Small intestine (tissue), 7 donors: Measurements from ENCODE around the gene BAZ1B. TPM values are rescaled to one million over a fixed set of nuclear protein-coding genes. Genes with fewer than 3 reads are reported as not detected.
A peak's percentile ranks its signal among the peaks of the same experiment; 100 is the strongest.
"Not testable (repeated sequence)": the region's sequence is repeated elsewhere in the genome, so short reads cannot be mapped to it uniquely, and the experiment has no call there.

ENCODE experiments used
- DNase-seq, 2 donors: peaks; one replicate each; pipeline versions ENCODE4 v3.0.0 to v3.0.0-alpha.2; 2013
- FAIRE-seq: peaks from 2 replicates; lab custom pipeline; 2012; peaks lifted over from hg19 to GRCh38; lab: Jason Lieb, UNC
- H3K27ac ChIP-seq, 3 donors: one replicate each; pipeline ENCODE4 v1.5.1; 2013; ENCODE audit warnings: low read length in 2 of 3, mild to moderate bottlenecking in 2 of 3, control low read depth in 1 of 3, inconsistent platforms in 1 of 3, low read depth in 1 of 3, moderate library complexity in 1 of 3
- H3K27me3 ChIP-seq, 3 donors: one replicate each; pipeline ENCODE4 v1.6.1; 2013; ENCODE audit warnings: low read length in 3 of 3, inconsistent platforms in 1 of 3; ENCODE audit not compliant: control insufficient read depth in 3 of 3, insufficient read depth in 3 of 3
- H3K36me3 ChIP-seq, 3 donors: one replicate each; pipeline ENCODE4 v1.6.1; 2013; ENCODE audit warnings: low read length in 3 of 3, inconsistent platforms in 1 of 3, low read depth in 1 of 3, mild to moderate bottlenecking in 1 of 3, moderate library complexity in 1 of 3; ENCODE audit not compliant: control insufficient read depth in 3 of 3, insufficient read depth in 2 of 3
- H3K4me1 ChIP-seq, 3 donors: one replicate each; pipeline ENCODE4 v1.6.1; 2013; ENCODE audit warnings: low read length in 2 of 3, inconsistent platforms in 1 of 3, low read depth in 1 of 3, mild to moderate bottlenecking in 1 of 3, moderate library complexity in 1 of 3; ENCODE audit not compliant: control insufficient read depth in 3 of 3, insufficient read depth in 2 of 3
- H3K4me3 ChIP-seq, 3 donors: one replicate each; pipeline ENCODE4 v1.5.1; 2013; ENCODE audit warnings: low read length in 3 of 3, control low read depth in 1 of 3, inconsistent platforms in 1 of 3, low read depth in 1 of 3, mild to moderate bottlenecking in 1 of 3, moderate library complexity in 1 of 3
- H3K9me3 ChIP-seq, 2 donors: one replicate each; pipeline ENCODE4 v1.6.1; 2013; ENCODE audit warnings: low read depth in 1 of 2, low read length in 1 of 2; ENCODE audit not compliant: control insufficient read depth in 2 of 2, insufficient read depth in 1 of 2
- whole genome bisulfite sequencing, 3 donors: extraction: QIAGEN DNeasy Blood & Tissue Kit; methylation state at CpG; one replicate each; pipeline ENCODE4 v1.1.7; 2013; 5-methylcytosine and 5-hydroxymethylcytosine counted together
- polyA plus RNA-seq, 4 donors: library from polyadenylated mRNA; stranded (reverse) in 3 of 4; unstranded in 1 of 4; fragments of 200-250 nt in 3 of 4; fragments of 120-200 nt in 1 of 4; gene quantifications; one replicate each; pipeline versions ENCODE4 v1.2.1 to v1.2.3, GENCODE V29; 2013
- donor health status: healthy with polysubstance abuse.
- donor health status: control.
- donor health status: control.
- donor health status: Bipolar disorder and iron deficiency.
- donor health status: healthy.

The BAZ1B gene
- polyA plus RNA-seq, 4 donors, result 15.7 to 34.4 (median 23.2) TPM

GRCh38 chr7:73427902-73428787 is 93.9 kb downstream of the BAZ1B start:
- H3K4me3 ChIP-seq, result no peak overlapping the region
- peaks cover 0 to 11% (median 0%) of the 10 kb centered on the region in 3 donors for H3K27me3 ChIP-seq
- H3K4me1 ChIP-seq, result peaks cover 0 to 8% (median 0%) of the 10 kb centered on the region in 3 donors
- H3K36me3 ChIP-seq, result no peaks in the 10 kb centered on the region
- WGBS, 3 donors, result 76 to 88% (median 83%) methylated on average over 8 of the region's 8 CpGs
- FAIRE-seq, result no peak
- no peaks in the 10 kb centered on the region for H3K9me3 ChIP-seq
- H3K27ac ChIP-seq, result no peak overlapping the region
- DNase-seq, result no peak

DNA sequence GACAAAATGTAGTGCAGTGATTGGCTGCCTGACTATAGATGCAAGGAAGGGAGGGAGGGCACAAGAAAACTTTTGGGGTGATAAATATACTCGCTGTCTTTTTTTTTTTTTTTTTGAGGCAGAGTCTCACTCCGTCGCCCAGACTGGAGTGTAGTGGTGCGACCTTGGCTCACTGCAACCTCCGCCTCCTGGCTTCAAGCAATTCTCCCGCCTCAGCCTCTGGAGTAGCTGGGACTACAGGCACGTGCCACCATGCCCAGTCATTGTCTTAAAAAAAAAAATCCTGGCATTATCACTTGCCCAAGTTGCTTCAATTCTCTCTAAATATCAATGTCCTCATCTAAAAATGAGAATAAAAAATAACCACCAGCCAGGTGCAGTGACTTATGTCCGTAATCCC is 96.1 kb downstream of the BAZ1B start:
- Histone ChIP-seq H3K9me3 (no peaks in the 10 kb centered on the region), H3K4me3 (no peak overlapping the region), H3K27me3 (peaks cover 0 to 6% (median 0%) of the 10 kb centered on the region in 3 donors), H3K36me3 (no peaks in the 10 kb centered on the region), H3K27ac (no peak overlapping the region), H3K4me1 (peaks cover 0 to 8% (median 0%) of the 10 kb centered on the region in 3 donors)
- 75 to 87% (median 82%) methylated on average over 6 to 8 of the region's 8 CpGs for WGBS, 3 donors
- FAIRE-seq (no peak), DNase-seq (no peak)

DNA sequence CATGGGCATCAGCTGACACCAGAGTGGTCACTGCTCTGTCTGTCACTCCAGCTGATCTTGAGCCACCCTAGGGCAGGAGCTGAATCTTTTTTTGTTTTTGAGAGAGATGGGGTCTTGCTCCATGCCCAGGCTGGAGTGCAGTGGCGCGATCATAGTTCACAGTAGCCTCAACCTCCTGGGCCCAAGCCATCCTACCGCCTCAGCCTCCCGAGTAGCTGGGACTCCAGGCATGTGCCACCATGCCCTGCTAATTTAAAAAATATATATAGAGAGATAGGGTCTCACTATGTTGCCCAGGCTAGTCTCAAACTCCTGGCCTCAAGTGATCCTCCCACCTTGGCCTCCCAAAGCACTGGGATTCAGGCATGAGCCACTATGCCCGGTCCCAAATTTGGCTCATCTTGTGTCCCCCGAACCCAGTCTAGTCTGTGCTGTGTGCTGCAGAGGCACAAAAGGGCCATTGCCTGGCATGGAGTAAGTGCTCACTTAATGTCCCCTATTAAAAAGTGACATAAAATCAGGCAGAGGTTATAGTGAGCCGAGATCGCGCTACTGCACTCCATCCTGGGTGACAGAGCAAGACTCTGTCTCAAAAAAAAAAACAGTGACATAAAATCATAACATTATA is 96.6 kb downstream of the BAZ1B start:
- Histone ChIP-seq H3K27ac (no peak overlapping the region), H3K9me3 (no peaks in the 10 kb centered on the region), H3K36me3 (no peaks in the 10 kb centered on the region), H3K4me1 (peaks cover 0 to 8% (median 0%) of the 10 kb centered on the region in 3 donors), H3K4me3 (no peak overlapping the region), H3K27me3 (peaks cover 0 to 5% (median 0%) of the 10 kb centered on the region in 3 donors)
- WGBS, 3 donors, result 93 to 96% (median 95%) methylated on average over 9 of the region's 9 CpGs
- DNase-seq (no peak), FAIRE-seq (no peak)

DNA sequence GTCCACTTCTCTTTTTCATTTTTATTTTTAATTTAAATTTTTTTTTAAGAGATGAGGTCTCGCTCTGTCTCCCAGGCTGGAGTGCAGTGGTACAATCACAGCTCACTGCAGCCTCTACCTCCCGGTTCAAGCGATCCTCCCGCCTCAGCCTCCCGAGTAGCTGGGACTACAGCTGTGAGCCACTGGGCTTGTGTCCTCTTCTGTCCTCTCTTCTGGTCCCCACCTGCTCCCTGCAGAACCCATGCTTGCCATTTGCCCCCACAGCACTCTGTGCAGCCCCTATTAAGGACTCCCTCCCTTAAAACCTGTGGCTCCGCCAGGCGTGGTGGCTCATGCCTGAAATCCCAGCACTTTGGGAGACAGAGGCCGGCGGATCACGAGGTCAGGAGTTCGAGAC is 97.6 kb downstream of the BAZ1B start:
- peak overlapping the region in 1 of 3 donors; percentile 15 for H3K4me3 ChIP-seq
- DNase-seq, result no peak
- FAIRE-seq, result no peak

DNA sequence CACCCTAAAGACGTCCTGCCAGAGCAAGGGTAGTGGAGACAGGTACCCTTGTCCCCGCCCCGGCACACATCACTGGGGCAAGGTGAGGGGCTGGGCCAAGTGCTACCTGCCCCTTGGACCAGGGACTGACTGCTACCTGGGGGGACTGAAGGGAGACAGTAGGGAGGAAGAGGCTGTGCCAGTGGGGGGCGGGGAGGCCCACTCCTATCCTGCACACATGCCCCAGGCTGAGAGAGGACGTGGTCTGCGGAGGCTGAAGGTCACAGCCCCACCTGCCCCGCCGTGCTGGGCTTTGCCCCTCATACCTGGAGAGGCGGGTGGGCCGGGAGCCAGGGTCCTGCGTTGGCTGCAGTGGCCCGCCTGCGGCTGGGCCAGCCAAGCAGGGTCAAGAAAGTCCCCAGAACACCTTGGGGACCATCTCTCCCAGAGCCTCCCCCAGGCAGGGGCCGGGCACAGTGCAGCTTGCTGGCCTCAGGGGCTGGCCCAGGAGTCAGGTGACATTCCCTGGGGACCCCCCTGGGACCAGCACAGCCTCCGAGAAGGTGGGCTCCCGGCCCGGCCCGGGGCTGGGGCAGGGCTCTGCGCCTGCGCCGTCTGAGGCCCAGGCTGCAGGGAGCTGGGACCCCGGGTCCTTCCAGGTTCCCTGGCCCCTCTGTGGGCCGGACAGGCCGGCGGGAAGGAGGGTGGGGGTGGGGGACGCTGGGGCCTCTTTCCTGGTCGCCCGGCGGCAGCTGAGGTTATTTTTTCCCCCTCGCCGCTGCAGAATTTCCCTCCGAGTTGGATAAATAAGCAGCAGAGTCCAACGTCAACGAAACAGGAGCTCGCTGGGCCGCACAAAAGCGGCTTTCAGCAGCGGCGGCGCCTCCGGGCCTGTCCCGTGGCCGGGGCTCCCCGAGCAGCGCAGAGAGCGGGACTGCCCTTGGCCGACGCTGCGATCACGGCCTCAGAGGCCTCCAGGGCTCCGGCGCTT is 98.3 kb downstream of the BAZ1B start:
- Histone ChIP-seq H3K4me3 (peak overlapping the region in 1 of 3 donors; percentile 15), H3K27me3 (peaks cover 0 to 5% (median 0%) of the 10 kb centered on the region in 3 donors), H3K27ac (no peak overlapping the region), H3K4me1 (peaks cover 0 to 8% (median 0%) of the 10 kb centered on the region in 3 donors), H3K9me3 (no peaks in the 10 kb centered on the region), H3K36me3 (no peaks in the 10 kb centered on the region)
- DNase-seq (peak in 1 of 2 donors; percentile 53), FAIRE-seq (no peak)
- 24 to 39% (median 25%) methylated on average over 46 to 52 of the region's 52 CpGs for WGBS, 3 donors

More for the DNA sequence above, 97.6 kb downstream of the BAZ1B start:
- H3K9me3 ChIP-seq, result no peaks in the 10 kb centered on the region
- H3K36me3 ChIP-seq, result no peaks in the 10 kb centered on the region
- H3K27ac ChIP-seq, result no peak overlapping the region
- H3K4me1 ChIP-seq, result peaks cover 0 to 8% (median 0%) of the 10 kb centered on the region in 3 donors
- peaks cover 0 to 5% (median 0%) of the 10 kb centered on the region in 3 donors for H3K27me3 ChIP-seq
- WGBS, 3 donors, result 85 to 88% (median 86%) methylated on average over 11 of the region's 11 CpGs

- DNase-seq, FAIRE-seq: not testable (repeated sequence)
- WGBS, 3 donors, result 65 to 74% (median 66%) methylated on average over 8 of the region's 8 CpGs
Measured at GRCh38 chr7:73420610-73421009, 101.5 kb downstream of the BAZ1B start.

GRCh38 chr7:73420016-73420415 is 102.1 kb downstream of the BAZ1B start:
- not testable (repeated sequence) for H3K9me3 ChIP-seq, H3K4me1 ChIP-seq, H3K4me3 ChIP-seq, H3K27me3 ChIP-seq, H3K27ac ChIP-seq, H3K36me3 ChIP-seq, FAIRE-seq
- 21 to 23% (median 23%) methylated on average over 8 of the region's 8 CpGs for WGBS, 3 donors
- DNase-seq, result peak in 1 of 2 donors; percentile 55

More at GRCh38 chr7:73420610-73421009, 101.5 kb downstream of the BAZ1B start:
- not testable (repeated sequence) for H3K4me3 ChIP-seq, H3K36me3 ChIP-seq, H3K9me3 ChIP-seq, H3K4me1 ChIP-seq, H3K27me3 ChIP-seq, H3K27ac ChIP-seq
